H1 (cell line): ENCODE measurements around the gene MRPS27. TPM values are rescaled to one million over a fixed set of nuclear protein-coding genes. Genes with fewer than 3 reads are reported as not detected.

Source experiments
- CTCF ChIA-PET: fragments of 300-600 bp; sonication (Branson Sonifier 250); formaldehyde crosslinking; loops from one replicate; lab custom pipeline; 2021; ENCODE audit not compliant: partially characterized antibody; lab: Charles Lee
- POLR2A ChIA-PET: fragments of 300-600 bp; sonication (Branson Sonifier 250); formaldehyde crosslinking; loops from one replicate; lab custom pipeline; 2021; ENCODE audit warnings: inconsistent platforms; ENCODE audit not compliant: partially characterized antibody; lab: Charles Lee
- DNase-seq, 2 experiments: peaks; one replicate each; pipeline versions ENCODE4 v3.0.0 to v3.0.0-alpha.2; 2010 to 2022; ENCODE audit warnings: low spot score in 2 of 2, low read depth in 1 of 2, mixed read lengths in 1 of 2
- FAIRE-seq: peaks from 2 replicates; lab custom pipeline; 2011; peaks lifted over from hg19 to GRCh38; lab: Jason Lieb, UNC
- H2AFZ ChIP-seq: 2 replicates; pipeline ENCODE4 v1.8.1; 2012; ENCODE audit warnings: low read length, inconsistent platforms
- H2AK5ac ChIP-seq: 2 replicates; pipeline ENCODE4 v1.6.1; 2013; ENCODE audit warnings: low read depth, low read length
- H2BK120ac ChIP-seq: replicated peaks from 2 replicates; pipeline ENCODE3; 2013; ENCODE audit warnings: low read depth, low read length, inconsistent platforms
- H2BK12ac ChIP-seq: 2 replicates; pipeline ENCODE4 v1.6.1; 2013; ENCODE audit warnings: low read depth, low read length
- H2BK15ac ChIP-seq: 2 replicates; pipeline ENCODE4 v1.6.1; 2013; ENCODE audit warnings: low read length
- H2BK20ac ChIP-seq: 2 replicates; pipeline ENCODE4 v1.6.1; 2013; ENCODE audit warnings: low read length
- H2BK5ac ChIP-seq: 2 replicates; pipeline ENCODE4 v1.6.1; 2013; ENCODE audit warnings: low read depth, low read length
- H3K14ac ChIP-seq: 2 replicates; pipeline ENCODE4 v1.6.1; 2013; ENCODE audit warnings: inconsistent platforms; ENCODE audit not compliant: insufficient read length
- H3K18ac ChIP-seq: 2 replicates; pipeline ENCODE4 v1.6.1; 2013; ENCODE audit warnings: low read length; ENCODE audit errors: extremely low read depth
- H3K23ac ChIP-seq: 2 replicates; pipeline ENCODE4 v1.6.1; 2013; ENCODE audit warnings: inconsistent platforms; ENCODE audit not compliant: insufficient read length
- H3K23me2 ChIP-seq: 2 replicates; pipeline ENCODE4 v1.6.1; 2013; ENCODE audit warnings: low read depth, low read length
- H3K27ac ChIP-seq: 2 replicates; pipeline ENCODE4 v1.6.1; 2011; ENCODE audit warnings: low read depth, low read length, inconsistent platforms
- H3K27me3 ChIP-seq, 4 experiments: replicated peaks in 1 of 4; 1 replicate in 1 of 4; 2 replicates in 3 of 4; pipeline versions ENCODE4 v1.6.1 to v1.8.1; 2011 to 2013; ENCODE audit warnings: low read length in 3 of 4, mild to moderate bottlenecking in 3 of 4, inconsistent platforms in 2 of 4, mixed read lengths in 2 of 4, moderate library complexity in 1 of 4; ENCODE audit not compliant: control insufficient read depth in 3 of 4, insufficient read depth in 3 of 4; ENCODE audit errors: extremely low read depth in 1 of 4
- H3K36me3 ChIP-seq, 4 experiments: 2 replicates each; pipeline versions ENCODE4 v1.6.1 to v1.8.1; 2011 to 2013; ENCODE audit warnings: mild to moderate bottlenecking in 4 of 4, low read length in 3 of 4, moderate library complexity in 2 of 4, control low read depth in 1 of 4, inconsistent platforms in 1 of 4; ENCODE audit not compliant: insufficient read depth in 4 of 4, control insufficient read depth in 2 of 4
- H3K4ac ChIP-seq: replicated peaks from 2 replicates; pipeline ENCODE3; 2013; ENCODE audit warnings: low read length, low read depth, mixed read lengths, inconsistent platforms; ENCODE audit not compliant: insufficient read length
- H3K4me1 ChIP-seq, 4 experiments: replicated peaks in 1 of 4; 1 replicate in 1 of 4; 2 replicates in 3 of 4; pipeline versions ENCODE4 v1.6.1 to v1.8.1; 2011 to 2013; ENCODE audit warnings: low read length in 3 of 4, inconsistent platforms in 2 of 4, mixed read lengths in 1 of 4; ENCODE audit not compliant: insufficient read depth in 4 of 4, control insufficient read depth in 3 of 4
- H3K4me2 ChIP-seq, 2 experiments: 2 replicates each; pipeline versions ENCODE4 v1.6.1 to v1.8.1; 2011 to 2013; ENCODE audit warnings: low read depth in 2 of 2, low read length in 2 of 2, control low read depth in 1 of 2, inconsistent platforms in 1 of 2, mild to moderate bottlenecking in 1 of 2; ENCODE audit not compliant: insufficient read depth in 1 of 2
- H3K4me3 ChIP-seq, 4 experiments: fragments of 200-600, 300-600 bp in 1 of 4; sonication (generic), shearing (Covaris generic), sonication (Bioruptor Twin) in 1 of 4; 2 replicates each; pipeline versions ENCODE4 v1.5.1 to v1.8.1; 2011 to 2016; ENCODE audit warnings: low read length in 4 of 4, low read depth in 3 of 4, control low read depth in 2 of 4, inconsistent platforms in 2 of 4, mild to moderate bottlenecking in 2 of 4, mixed read lengths in 1 of 4, moderate library complexity in 1 of 4; ENCODE audit not compliant: insufficient read depth in 2 of 4; ENCODE audit errors: extremely low read depth in 1 of 4
- H3K56ac ChIP-seq: replicated peaks from 2 replicates; pipeline ENCODE3; 2013; ENCODE audit warnings: low read depth, mild to moderate bottlenecking, mixed read lengths, low read length, inconsistent platforms; ENCODE audit not compliant: insufficient read length
- H3K79me1 ChIP-seq: 2 replicates; pipeline ENCODE4 v1.6.1; 2013; ENCODE audit warnings: low read depth, low read length, control low read depth
- H3K79me2 ChIP-seq, 2 experiments: 2 replicates each; pipeline versions ENCODE4 v1.6.1 to v1.8.1; 2012 to 2013; ENCODE audit warnings: low read length in 2 of 2, mild to moderate bottlenecking in 2 of 2, inconsistent platforms in 1 of 2; ENCODE audit not compliant: insufficient read depth in 2 of 2, control insufficient read depth in 1 of 2
- H3K9ac ChIP-seq, 4 experiments: replicated peaks in 1 of 4; 1 replicate in 1 of 4; 2 replicates in 3 of 4; pipeline versions ENCODE4 v1.6.1 to v1.8.1; 2011 to 2013; ENCODE audit warnings: low read depth in 3 of 4, low read length in 3 of 4, control low read depth in 2 of 4, mild to moderate bottlenecking in 2 of 4, moderate library complexity in 2 of 4, inconsistent platforms in 1 of 4; ENCODE audit errors: extremely low read depth in 1 of 4
- H3K9me3 ChIP-seq, 2 experiments: 2 replicates each; pipeline versions ENCODE4 v1.6.1 to v1.8.1; 2012 to 2013; ENCODE audit warnings: mild to moderate bottlenecking in 2 of 2, moderate library complexity in 2 of 2, control low read depth in 1 of 2, inconsistent platforms in 1 of 2, low read depth in 1 of 2, low read length in 1 of 2, mixed read lengths in 1 of 2; ENCODE audit not compliant: insufficient read depth in 2 of 2
- H4K20me1 ChIP-seq, 2 experiments: replicated peaks in 1 of 2; 2 replicates each; pipeline versions ENCODE3 to v1.8.1; 2011 to 2013; ENCODE audit warnings: inconsistent platforms in 2 of 2, low read length in 2 of 2, mild to moderate bottlenecking in 1 of 2; ENCODE audit not compliant: insufficient read depth in 2 of 2, control insufficient read depth in 1 of 2
- H4K5ac ChIP-seq: 2 replicates; pipeline ENCODE4 v1.6.1; 2013; ENCODE audit warnings: low read length, low read depth, mixed read lengths, inconsistent platforms; ENCODE audit not compliant: insufficient read length
- H4K8ac ChIP-seq: 2 replicates; pipeline ENCODE4 v1.8.0; 2013; ENCODE audit warnings: mild to moderate bottlenecking, moderate library complexity, low read length, inconsistent platforms; ENCODE audit not compliant: insufficient read depth; ENCODE audit errors: extremely low read depth
- H4K91ac ChIP-seq: replicated peaks from 2 replicates; pipeline ENCODE3; 2013; ENCODE audit warnings: low read length, mixed read lengths, inconsistent platforms; ENCODE audit not compliant: insufficient read length
- BACH1 ChIP-seq: IDR thresholded peaks from 2 replicates; pipeline ENCODE4 v1.6.1; 2012; ENCODE audit warnings: low read length, improper control_type of control experiment
- CHD1 ChIP-seq: IDR thresholded peaks from 2 replicates; pipeline ENCODE4 v1.6.1; 2012; ENCODE audit warnings: low read depth, low read length, improper control_type of control experiment
- CHD2 ChIP-seq: IDR thresholded peaks from 2 replicates; pipeline ENCODE4 v1.6.1; 2012; ENCODE audit warnings: low read length, improper control_type of control experiment
- CREB1 ChIP-seq: IDR thresholded peaks from 2 replicates; pipeline ENCODE4 v1.6.1; 2012; ENCODE audit warnings: inconsistent platforms
- EGR1 ChIP-seq: IDR thresholded peaks from 2 replicates; pipeline ENCODE4 v1.6.1; 2011; ENCODE audit warnings: low read depth, low read length, borderline replicate concordance
- EP300 ChIP-seq, 2 experiments: IDR thresholded peaks; 1 replicate in 1 of 2; 2 replicates in 1 of 2; pipeline ENCODE4 v1.6.1; 2011 to 2012; ENCODE audit warnings: low read depth in 2 of 2, low read length in 2 of 2, mild to moderate bottlenecking in 2 of 2, borderline replicate concordance in 1 of 2, inconsistent platforms in 1 of 2, moderate library complexity in 1 of 2
- YY1 ChIP-seq: IDR thresholded peaks from 2 replicates; pipeline ENCODE4 v1.6.1; 2011; ENCODE audit warnings: low read depth, mild to moderate bottlenecking, low read length
- WGBS, 2 experiments: shearing (Covaris generic) in 1 of 2; methylation state at CpG; one replicate each; pipeline versions ENCODE4 v1.1.6 to v1.1.7; 2013 to 2015; ENCODE audit warnings: low lambda C conversion rate in 2 of 2, mixed read lengths in 2 of 2, inconsistent platforms in 1 of 2, low coverage in 1 of 2, missing lambda C conversion rate in 1 of 2; ENCODE audit not compliant: insufficient replicate concordance in 2 of 2, insufficient coverage in 1 of 2, insufficient read length in 1 of 2; ENCODE audit errors: extremely low coverage in 1 of 2, missing lambda C conversion rate in 1 of 2; 5-methylcytosine and 5-hydroxymethylcytosine counted together
- polyA plus RNA-seq, 7 experiments: library from polyadenylated mRNA; depleted of rRNA in 3 of 7; stranded (reverse) in 5 of 7; unstranded in 2 of 7; fragments of >200 nt in 5 of 7; fragments of 200-250 nt in 2 of 7; gene quantifications; 1 replicate in 5 of 7; 2 replicates in 1 of 7; 4 replicates in 1 of 7; pipeline versions ENCODE4 v1.2.1 to v1.2.3, GENCODE V29; 2011 to 2013; ENCODE audit warnings: missing spikeins in 2 of 7, mixed read lengths in 2 of 7
- total RNA-seq: library from RNA; stranded (reverse); fragmentation: NEBNext Ultra II Directional; extraction: Animal tissue kit (Norgen Biotek cat#: 25700); gene quantifications from 2 replicates; pipeline ENCODE4 v1.2.1, GENCODE V29; 2021

The MRPS27 gene
- total and polyA plus RNA-seq, 2 of the 8 experiments (the other 6 are each of a cell fraction or from before 2014, with no cell fraction given) = 93.2 to 102 TPM

DNA sequence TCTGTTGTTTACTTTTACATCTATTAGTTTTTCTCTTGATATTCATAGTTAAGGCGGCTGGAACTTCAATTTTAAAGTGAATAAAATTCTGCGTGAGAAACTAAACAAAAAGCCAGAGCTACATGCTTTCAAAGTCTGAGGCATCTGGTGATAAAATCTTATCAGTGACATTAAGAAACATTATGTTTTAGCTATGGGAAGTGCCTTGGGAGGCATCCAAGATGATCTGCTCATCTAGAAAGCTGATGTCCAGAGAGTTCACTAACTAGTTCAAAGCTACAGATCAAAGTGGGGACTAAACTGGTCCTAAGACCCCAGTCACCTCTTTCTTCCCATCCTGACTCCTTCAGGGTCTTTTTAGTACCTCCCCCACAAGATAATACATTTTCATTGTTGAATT, 37.2 kb downstream of the MRPS27 start:
- H3K9ac ChIP-seq = no peak overlapping the region
- H3K27me3 ChIP-seq = no peaks in the 10 kb centered on the region
- H4K20me1 ChIP-seq = no peaks in the 10 kb centered on the region
- H4K91ac ChIP-seq = no peak overlapping the region
- H2AK5ac ChIP-seq = no peak overlapping the region
- ChIA-PET CTCF (interaction anchor here (1.0 to 1.8 kb wide), 7 partner anchors 12 to 139 kb away, joined by 3 to 6 read pairs (median 4); no protein-coding TSS in a partner anchor), POLR2A (no interaction called here)
- peaks cover 0 to 8% (median 6%) of the 10 kb centered on the region in 4 experiments; a peak in 4 of 8 replicates for H3K36me3 ChIP-seq
- no peak overlapping the region for H3K27ac ChIP-seq
- H3K23me2 ChIP-seq = no peaks in the 10 kb centered on the region
- H3K9me3 ChIP-seq = no peaks in the 10 kb centered on the region
- no peak overlapping the region for H3K23ac ChIP-seq
- no peaks in the 10 kb centered on the region for H3K79me2 ChIP-seq
- TF ChIP-seq CHD1 = no peak
- no peak for TF ChIP-seq CHD2
- TF ChIP-seq YY1 = no peak
- TF ChIP-seq CREB1 = no peak
- no peak for TF ChIP-seq BACH1
- TF ChIP-seq EP300 (IDR thresholded peaks at IDR 0.05; ENCODE audit: borderline replicate concordance in 1 of 2, low read depth in 2 of 2, low read length in 2 of 2) = no peak
- TF ChIP-seq EGR1 = no peak
- H2BK5ac ChIP-seq = no peak overlapping the region
- no peak overlapping the region for H3K18ac ChIP-seq
- no peak overlapping the region for H3K56ac ChIP-seq
- no peak overlapping the region for H2AFZ ChIP-seq
- H4K5ac ChIP-seq = no peak overlapping the region
- FAIRE-seq (no peak), DNase-seq (no peak)
- no peaks in the 10 kb centered on the region for H3K4me1 ChIP-seq
- no peak overlapping the region for H2BK12ac ChIP-seq
- H4K8ac ChIP-seq = no peak overlapping the region
- H2BK20ac ChIP-seq = no peak overlapping the region
- no peak overlapping the region for H3K14ac ChIP-seq
- no peak overlapping the region for H3K4me2 ChIP-seq
- no peak overlapping the region for H2BK120ac ChIP-seq
- H2BK15ac ChIP-seq = no peak overlapping the region
- H3K4ac ChIP-seq = no peak overlapping the region
- no peak overlapping the region for H3K4me3 ChIP-seq
- H3K79me1 ChIP-seq = no peaks in the 10 kb centered on the region
- 92% methylated on average over 2 of the region's 2 CpGs; no CpG with 5 or more reads in 1 of the 2 experiments for WGBS, 2 experiments
